HG03342 (cell line): ENCODE results near the gene TLCD5.

ENCODE experiments used
- ATAC-seq: cut with Tn5 transposase; IDR thresholded peaks from one replicate; pipeline ENCODE4 v1.9.1; 2021; ENCODE audit warnings: mild to moderate bottlenecking, moderate library complexity; ENCODE audit not compliant: unreplicated experiment

TLCD5 gene

GRCh38 chr11:120336641-120337354 lies 11.7 kb downstream of the TLCD5 start:
- ATAC-seq = peak; percentile 39

- no peak for ATAC-seq
These were observed 12.4 kb downstream of the TLCD5 start for GRCh38 chr11:120337355-120338106.

DNA sequence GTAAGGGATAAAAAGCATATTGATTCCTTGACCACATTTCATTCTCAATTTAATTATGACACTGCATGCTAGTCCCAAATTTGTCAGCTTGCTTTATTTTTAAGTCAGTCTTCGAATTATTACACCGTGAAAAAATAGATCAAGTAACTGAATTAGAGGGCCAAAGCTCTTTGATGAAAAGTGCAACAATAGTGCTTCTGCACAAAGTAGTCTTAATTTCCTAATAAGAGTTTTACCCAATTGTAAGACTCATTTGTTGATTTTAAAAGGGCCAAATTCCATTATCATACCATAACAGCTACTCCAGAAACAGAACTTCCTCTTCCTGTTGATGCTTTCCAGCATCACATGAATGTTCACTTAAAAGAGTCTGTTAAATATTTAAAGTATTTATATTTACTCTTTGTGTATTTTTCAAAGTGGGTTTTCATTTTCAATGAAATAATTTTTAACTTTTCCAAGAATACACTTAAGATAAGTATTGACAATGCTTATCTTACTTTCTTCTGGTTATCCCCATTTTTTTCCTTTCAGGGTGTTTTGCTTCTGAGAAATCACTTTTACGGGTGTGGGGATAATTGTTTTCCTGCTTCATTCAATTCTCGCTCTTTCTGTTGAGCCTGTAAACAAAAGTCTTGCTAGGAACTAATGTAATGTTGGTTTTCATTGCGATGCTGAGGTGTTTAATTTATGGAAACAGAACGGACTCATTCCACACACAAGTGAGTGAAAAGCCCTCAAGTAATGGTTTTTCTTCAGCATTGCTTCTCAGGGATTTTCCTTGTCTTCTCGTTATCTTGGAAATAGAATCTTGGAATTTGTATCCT lies 13.2 kb downstream of the TLCD5 start:
- no peak for ATAC-seq

GRCh38 chr11:120339394-120339890 lies 14.3 kb downstream of the TLCD5 start:
- no peak for ATAC-seq

GRCh38 chr11:120340529-120340928 lies 15.4 kb downstream of the TLCD5 start:
- ATAC-seq = no peak

DNA sequence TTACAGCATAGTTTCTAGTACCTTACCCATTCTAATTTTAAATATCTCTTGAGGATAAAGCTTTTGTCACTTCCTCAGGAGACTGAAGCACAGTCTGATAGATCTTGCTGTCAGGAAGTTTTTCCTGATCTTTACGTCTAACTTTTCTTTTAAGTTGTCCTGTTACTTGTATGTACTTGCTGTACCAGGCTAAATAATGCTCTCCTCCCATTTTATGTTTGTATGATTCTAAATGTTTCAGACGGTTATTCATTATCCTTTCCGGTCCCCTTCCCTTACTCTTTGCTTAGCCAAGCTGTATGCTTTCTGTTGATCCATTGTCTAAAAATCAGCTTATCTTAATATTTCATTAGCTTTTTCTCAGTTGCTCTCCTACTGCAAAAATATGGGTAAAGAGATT lies 17.1 kb downstream of the TLCD5 start:
- ATAC-seq = no peak

DNA sequence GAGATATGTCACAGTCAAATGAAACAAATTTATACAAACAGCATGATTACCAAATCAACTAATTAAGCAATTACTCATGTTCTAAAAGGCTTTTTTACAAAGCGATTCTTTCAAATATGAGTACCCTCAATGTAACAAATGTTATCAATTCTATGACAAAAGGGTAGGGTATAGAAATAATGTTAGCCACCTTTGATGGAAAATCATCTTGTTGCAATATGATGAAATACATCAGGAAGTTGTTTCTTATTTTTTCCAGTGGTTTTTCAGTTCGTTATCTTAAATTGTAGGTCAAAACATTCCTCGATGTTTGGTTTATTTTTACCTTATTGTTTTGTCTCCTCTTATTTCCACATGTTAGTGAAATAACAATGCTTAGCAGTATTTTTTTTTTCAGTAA lies 17.6 kb downstream of the TLCD5 start:
- ATAC-seq = no peak

- peak; percentile 56 for ATAC-seq
These were observed 18.3 kb downstream of the TLCD5 start for GRCh38 chr11:120343429-120343828.

- ATAC-seq = peak; percentile 69
These were observed 19.4 kb downstream of the TLCD5 start for GRCh38 chr11:120344302-120345004.

- no peak for ATAC-seq
These were observed 21.1 kb downstream of the TLCD5 start for GRCh38 chr11:120346233-120346632.

GRCh38 chr11:120350637-120351036 lies 25.5 kb downstream of the TLCD5 start:
- no peak for ATAC-seq

DNA sequence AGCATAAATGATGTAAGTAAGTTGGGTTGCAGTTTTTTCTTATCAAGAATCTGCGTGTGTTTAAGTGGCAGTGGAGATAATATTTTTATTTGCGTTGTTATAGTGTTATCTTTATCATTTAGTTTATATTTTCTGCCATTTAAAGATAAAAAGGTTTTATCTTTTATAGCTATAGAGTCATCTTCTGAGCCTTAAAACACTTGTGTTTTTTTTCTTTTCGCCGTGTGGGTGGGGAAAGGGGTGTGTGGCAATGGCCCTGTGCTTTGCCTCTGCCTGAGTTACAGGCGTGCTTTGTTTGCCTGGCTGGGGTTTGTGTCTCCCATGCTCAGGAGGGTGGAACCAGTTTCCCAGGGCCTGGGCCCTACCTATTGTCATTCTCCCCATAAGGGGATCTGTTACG lies 27.3 kb downstream of the TLCD5 start:
- ATAC-seq = no peak

- ATAC-seq = no peak
These were observed 29.0 kb downstream of the TLCD5 start for GRCh38 chr11:120354068-120354467.

GRCh38 chr11:120354779-120355178 lies 29.7 kb downstream of the TLCD5 start:
- no peak for ATAC-seq

DNA sequence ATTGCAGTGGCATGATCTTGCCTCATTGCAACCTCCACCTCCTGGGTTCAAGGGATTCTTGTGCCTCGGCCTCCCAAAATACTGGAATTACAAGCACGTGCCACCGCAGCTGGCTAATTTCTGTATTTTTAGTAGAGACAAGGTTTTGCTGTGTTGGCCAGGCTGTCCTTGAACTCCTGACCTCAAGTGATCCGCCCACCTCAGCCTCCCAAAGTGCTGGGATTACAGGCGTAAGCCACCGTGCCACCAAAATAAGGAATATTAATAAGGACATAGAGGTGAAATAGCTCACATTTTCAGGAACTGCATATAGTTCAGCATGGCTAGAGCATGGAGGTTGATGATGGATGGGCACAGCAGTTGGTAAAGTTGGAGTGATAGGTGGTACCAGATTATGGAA lies 32.5 kb downstream of the TLCD5 start:
- no peak for ATAC-seq

- ATAC-seq = no peak
These were observed 33.6 kb downstream of the TLCD5 start for GRCh38 chr11:120358729-120359128.

DNA sequence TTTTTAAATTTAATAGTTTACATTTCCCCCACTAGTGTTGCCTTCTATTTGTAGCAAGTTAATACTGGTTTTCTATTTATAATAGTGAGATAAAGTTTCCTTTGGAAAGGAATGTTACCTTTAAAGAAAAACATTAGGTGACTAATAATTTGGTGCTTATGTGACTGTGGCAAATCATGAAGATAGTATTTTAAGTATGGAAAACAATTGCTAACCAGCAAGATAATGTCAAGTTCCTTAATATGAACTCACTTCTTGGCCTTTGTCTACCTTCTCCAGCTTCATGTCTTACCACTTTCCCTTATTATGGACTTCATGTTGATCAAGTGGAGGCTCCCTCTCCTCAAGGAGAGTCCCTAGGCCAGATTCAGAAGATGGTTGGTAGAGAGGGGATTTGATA lies 38.3 kb downstream of the TLCD5 start:
- ATAC-seq = no peak

- ATAC-seq = no peak
These were observed 40.4 kb downstream of the TLCD5 start for GRCh38 chr11:120365512-120365911.

DNA sequence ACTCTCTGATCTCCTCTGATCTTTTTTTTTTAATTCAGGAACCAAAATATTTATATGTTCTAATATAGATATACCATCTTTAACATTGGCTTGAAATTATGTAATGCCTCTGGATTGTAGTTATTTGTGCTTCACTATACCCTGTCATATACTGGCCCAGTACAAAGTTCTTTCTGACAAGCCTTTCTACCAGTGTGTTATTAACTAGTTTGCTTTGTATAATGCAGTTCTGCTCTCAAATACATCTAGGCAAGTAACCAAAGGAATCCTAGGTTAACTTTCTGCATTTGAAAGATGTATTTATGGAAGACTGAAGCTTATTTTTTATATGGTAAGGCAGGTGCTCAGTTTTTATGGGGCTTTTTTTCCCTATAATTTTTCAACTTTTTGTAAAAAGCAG lies 47.2 kb downstream of the TLCD5 start:
- no peak for ATAC-seq

GRCh38 chr11:120375076-120375475 lies 50.0 kb downstream of the TLCD5 start:
- ATAC-seq = no peak
